Lower leg skin (tissue), 4 donors: ENCODE results near the gene PRDM16. TPM values are rescaled to one million over a fixed set of nuclear protein-coding genes. Genes with fewer than 3 reads are reported as not detected.

Experiments used
- DNase-seq, 2 donors: peaks; one replicate each; pipeline ENCODE4 v3.0.0-alpha.2; 2019; ENCODE audit warnings: low spot score in 2 of 2
- H3K4me3 ChIP-seq: fragments of 200-600 bp; sonication (generic); 2 replicates; pipeline ENCODE4 v1.5.1; 2017; ENCODE audit warnings: mild to moderate bottlenecking, low read depth; ENCODE audit not compliant: poor library complexity, severe bottlenecking
- CTCF ChIP-seq, 3 donors: fragments of 450-650 bp; IDR thresholded peaks; one replicate each; pipeline ENCODE4 v1.5.1; 2016; ENCODE audit warnings: antibody characterized with exemption in 3 of 3, mild to moderate bottlenecking in 3 of 3, moderate library complexity in 2 of 3
- POLR2A ChIP-seq, 2 donors: fragments of 450-650 bp; IDR thresholded peaks; one replicate each; pipeline ENCODE4 v1.6.1; 2016 to 2017; ENCODE audit warnings: antibody characterized with exemption in 2 of 2, mild to moderate bottlenecking in 1 of 2, moderate library complexity in 1 of 2
- whole genome bisulfite sequencing, 2 donors: methylation state at CpG; one replicate each; pipeline ENCODE4 v1.1.5; 2018; 5-methylcytosine and 5-hydroxymethylcytosine counted together
- intact Hi-C: fragments of 100-400 bp; cut with DNase I; formaldehyde crosslinking; loops from one replicate; pipeline ENCODE4 v1.15.0; 2023; ENCODE audit warnings: low total_unique reads
- total RNA-seq, 4 donors: library from RNA; depleted of rRNA; stranded (reverse); fragments of >200 nt; gene quantifications; one replicate each; pipeline ENCODE4 v1.1.0, GENCODE V29; 2016

Gene PRDM16
- total RNA-seq, 4 donors from 2014 or later, result 0.08 to 0.91 (median 0.56) TPM; not detected in 1

GRCh38 chr1:3290438-3290837, 221.4 kb downstream of the PRDM16 start:
- no peak for DNase-seq
- TF ChIP-seq CTCF (IDR thresholded peaks at IDR 0.05) (no peak), POLR2A (IDR thresholded peaks at IDR 0.05) (no peak)
- 82% methylated on average over 17 of the region's 17 CpGs for WGBS, 2 donors
- no peak overlapping the region for H3K4me3 ChIP-seq
- intact Hi-C loops, result no loop called here

DNA sequence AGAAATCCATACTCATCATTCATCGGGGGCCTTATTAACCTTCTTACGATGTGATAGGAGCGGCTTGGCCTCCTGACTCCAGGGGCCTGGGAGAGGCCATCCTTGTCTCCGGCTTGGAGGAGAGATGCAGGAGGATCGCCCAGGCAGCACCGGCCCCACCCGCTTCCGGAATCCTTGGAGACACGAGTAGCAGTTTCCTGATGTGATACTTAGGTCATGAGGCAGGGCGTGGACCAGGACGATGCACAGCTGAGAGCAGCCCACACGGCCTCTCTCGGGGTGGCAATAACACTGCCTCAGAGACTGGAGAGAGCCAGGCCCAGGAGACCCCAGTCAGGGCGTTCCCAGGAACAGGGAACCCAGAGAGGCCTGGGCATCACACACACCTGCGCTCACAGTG, 221.9 kb downstream of the PRDM16 start:
- no peak for DNase-seq
- WGBS, 2 donors, result 68 to 73% methylated on average over 15 of the region's 15 CpGs
- TF ChIP-seq POLR2A (IDR thresholded peaks at IDR 0.05) (no peak), CTCF (IDR thresholded peaks at IDR 0.05) (no peak)
- H3K4me3 ChIP-seq, result no peak overlapping the region
- intact Hi-C loops, result no loop called here

DNA sequence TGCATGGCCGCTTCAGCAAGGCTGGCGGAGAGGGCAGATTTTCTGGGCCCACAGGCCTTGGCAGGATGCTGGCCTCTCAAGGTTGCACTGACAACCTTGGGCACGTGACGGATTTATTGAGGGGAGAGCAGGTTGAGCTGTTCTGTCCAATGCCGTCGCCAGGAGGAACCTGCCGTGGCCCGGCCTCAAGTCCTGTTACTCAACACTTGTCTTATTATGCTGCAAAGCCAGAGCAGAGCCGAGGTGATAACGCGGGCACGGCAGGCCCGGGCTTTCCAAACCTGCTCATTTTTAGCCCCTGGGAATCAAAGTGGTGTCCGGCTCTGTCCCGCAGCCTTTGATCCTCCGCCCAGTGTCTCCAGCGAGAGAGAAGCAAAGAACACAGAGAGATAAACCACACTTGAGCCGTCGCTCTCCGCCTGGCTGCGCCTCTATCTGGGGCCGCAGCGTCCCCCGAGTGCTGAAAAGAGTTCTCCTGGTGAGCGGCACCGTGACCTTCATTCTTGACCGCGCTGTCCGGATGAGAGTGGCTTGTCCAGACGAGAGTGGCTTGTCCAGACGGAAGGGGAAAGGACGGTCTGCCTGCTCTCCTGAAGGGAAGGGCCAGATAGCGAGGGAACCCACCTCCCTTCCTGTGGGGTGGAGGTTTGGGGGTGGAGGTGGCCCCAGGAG, 223.2 kb downstream of the PRDM16 start:
- intact Hi-C loops, result no loop called here
- TF ChIP-seq CTCF (IDR thresholded peaks at IDR 0.05) (no peak), POLR2A (IDR thresholded peaks at IDR 0.05) (no peak)
- 75 to 76% methylated on average over 30 to 33 of the region's 33 CpGs for WGBS, 2 donors

DNA sequence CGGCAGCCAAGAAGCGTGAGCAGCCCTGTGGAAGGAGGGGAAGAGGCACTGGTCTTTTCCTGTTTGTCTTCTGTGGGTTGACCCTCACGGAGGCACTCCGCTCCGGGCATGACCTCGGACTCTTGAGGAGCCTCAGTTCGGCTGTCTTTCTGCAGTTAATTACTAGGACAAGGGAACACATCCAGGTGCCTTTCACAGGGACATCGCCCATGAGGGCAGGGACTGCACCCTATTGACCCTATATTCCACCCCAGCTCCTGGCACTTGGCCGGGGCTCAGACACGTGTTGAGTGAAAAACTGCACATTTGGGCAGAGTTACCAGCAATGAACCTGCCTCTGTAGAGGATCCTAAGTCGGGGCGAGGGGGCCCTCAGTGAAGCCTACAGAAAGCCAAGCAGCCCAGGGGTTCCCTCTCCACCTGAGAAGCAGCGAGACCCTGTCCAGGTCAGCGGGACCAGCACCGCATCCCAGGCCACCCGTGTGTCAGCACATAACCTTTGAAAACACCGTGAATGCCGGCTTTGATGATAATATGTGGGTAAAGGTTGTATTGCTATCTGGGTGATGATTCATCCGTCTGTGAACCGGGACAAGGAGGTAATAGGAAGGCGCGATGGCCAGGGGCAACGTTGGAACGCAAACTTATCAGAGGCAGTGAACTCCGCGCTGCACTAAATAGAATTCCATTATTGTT, 224.0 kb downstream of the PRDM16 start:
- no peak for TF ChIP-seq CTCF (IDR thresholded peaks at IDR 0.05)
- no peak for TF ChIP-seq POLR2A (IDR thresholded peaks at IDR 0.05)

More for the DNA sequence above, 223.2 kb downstream of the PRDM16 start:
- H3K4me3 ChIP-seq, result no peak overlapping the region
- DNase-seq, result no peak

GRCh38 chr1:3293563-3294080, 224.6 kb downstream of the PRDM16 start:
- intact Hi-C loops, result no loop called here
- 75 to 78% methylated on average over 23 of the region's 23 CpGs for WGBS, 2 donors
- no peak for DNase-seq
- no peak for TF ChIP-seq POLR2A (IDR thresholded peaks at IDR 0.05)
- TF ChIP-seq CTCF (IDR thresholded peaks at IDR 0.05), result no peak
- H3K4me3 ChIP-seq, result no peak overlapping the region

More for the DNA sequence above, 224.0 kb downstream of the PRDM16 start:
- 75 to 76% methylated on average over 26 of the region's 26 CpGs for WGBS, 2 donors
- intact Hi-C loops, result no loop called here
- no peak for DNase-seq
- no peak overlapping the region for H3K4me3 ChIP-seq
